LNCAP (cell line): ENCODE results near the gene MAPK1.

Experiments
- TF ChIP-seq, protein P1 (sequence below): fragments of 450-650 bp; IDR thresholded peaks from 2 replicates; pipeline ENCODE4 v1.5.1; 2017; ENCODE audit warnings: mild to moderate bottlenecking

MAPK1 gene

GRCh38 chr22:21826204-21826603 lies 41.2 kb downstream of the MAPK1 start:
- TF ChIP-seq, protein P1, sequence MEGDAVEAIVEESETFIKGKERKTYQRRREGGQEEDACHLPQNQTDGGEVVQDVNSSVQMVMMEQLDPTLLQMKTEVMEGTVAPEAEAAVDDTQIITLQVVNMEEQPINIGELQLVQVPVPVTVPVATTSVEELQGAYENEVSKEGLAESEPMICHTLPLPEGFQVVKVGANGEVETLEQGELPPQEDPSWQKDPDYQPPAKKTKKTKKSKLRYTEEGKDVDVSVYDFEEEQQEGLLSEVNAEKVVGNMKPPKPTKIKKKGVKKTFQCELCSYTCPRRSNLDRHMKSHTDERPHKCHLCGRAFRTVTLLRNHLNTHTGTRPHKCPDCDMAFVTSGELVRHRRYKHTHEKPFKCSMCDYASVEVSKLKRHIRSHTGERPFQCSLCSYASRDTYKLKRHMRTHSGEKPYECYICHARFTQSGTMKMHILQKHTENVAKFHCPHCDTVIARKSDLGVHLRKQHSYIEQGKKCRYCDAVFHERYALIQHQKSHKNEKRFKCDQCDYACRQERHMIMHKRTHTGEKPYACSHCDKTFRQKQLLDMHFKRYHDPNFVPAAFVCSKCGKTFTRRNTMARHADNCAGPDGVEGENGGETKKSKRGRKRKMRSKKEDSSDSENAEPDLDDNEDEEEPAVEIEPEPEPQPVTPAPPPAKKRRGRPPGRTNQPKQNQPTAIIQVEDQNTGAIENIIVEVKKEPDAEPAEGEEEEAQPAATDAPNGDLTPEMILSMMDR, result no peak

- TF ChIP-seq, protein P1, result no peak
Observed at GRCh38 chr22:21824445-21824912, 43.0 kb downstream of the MAPK1 start.

DNA sequence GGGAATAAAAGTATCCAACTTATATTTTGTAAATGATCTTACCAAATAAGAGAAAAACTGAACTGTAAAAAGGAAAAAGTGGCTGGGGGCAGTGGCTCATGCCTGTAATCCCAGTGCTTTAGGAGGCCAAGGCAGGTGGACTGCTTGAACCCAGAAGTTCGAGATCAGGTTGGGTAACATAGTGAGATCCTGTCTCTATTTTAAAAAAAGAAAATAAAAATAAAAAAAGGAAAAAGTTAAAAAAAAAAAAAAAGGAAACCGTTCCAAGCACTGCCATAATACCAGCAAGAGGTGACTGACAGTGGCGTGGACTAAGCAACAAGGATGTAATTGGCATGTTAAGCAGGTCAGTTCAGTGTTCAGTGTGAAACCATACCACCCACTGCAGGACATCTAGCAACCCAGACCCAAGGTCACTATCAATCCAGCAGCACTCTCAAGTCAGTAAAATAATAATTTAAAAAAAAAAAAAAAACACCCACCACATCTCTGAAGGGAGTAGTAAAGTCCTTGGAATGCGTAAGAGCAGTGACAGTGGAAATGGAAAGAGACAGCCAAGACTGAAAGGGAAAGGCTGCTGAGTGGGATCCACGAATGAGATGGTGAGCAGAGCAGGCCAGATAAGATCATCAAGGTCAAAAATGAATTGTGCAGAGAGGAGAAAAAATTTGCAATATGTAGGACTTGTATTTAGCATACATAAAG lies 43.6 kb downstream of the MAPK1 start:
- TF ChIP-seq, protein P1, result no peak

DNA sequence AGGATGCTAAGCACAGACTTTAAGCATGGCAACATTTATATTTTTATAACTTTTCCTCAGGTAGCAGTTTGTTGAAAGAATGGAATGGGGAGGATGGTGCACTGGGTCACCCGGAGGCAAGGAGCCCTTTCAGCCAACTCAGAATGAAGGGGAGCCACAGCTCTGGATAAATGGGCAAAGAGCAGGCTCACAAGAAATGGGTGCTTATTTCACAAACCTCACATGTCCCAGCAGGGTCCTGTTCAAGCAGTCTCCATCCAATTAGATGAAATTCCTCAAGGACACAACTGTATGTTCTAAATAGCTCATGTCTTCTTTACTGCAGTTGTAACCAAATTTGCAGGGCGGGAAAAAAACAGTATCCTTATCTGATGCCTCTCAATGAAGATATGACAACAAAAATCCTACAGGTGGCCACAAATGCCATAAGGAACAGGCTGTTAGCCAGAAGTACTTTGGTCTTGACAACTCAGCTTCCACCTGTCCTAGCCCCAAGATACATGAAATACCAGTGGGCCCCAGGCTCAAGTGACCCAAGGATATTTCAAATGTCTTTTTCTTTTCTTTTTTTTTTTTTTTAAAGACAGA lies 48.2 kb downstream of the MAPK1 start:
- TF ChIP-seq, protein P1, result no peak

DNA sequence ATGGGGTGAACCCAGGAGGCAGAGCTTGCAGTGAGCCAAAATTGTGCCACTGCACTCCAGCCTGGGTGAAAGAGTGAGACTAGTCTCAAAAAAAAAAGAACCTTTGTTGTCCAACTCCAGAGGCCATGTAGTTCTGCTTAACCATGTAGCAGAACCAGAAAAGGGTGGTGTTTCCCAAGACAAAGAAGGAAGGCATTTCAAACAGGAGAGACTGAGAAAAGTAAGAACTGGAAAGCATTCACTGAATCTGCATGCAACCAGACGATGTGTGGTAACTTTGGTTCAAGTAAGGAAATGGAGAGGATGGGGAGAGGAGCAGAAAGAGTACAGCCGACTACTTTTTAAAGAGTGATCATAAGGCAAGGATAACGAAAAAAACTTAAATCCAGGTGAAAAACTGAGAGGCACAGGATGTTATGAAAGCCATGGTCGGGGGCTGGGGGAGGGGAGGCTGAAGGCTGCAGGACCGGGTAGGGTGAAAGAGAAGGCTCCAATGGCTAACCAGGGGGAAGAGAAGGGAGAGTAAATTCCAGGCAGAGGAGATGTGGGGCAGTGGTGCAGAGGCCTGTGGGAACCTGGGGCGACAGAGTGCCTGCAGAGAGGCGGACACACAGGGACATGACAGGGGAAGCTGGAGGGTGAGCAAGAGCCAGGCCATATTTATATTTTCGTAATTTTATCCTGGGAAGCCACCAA lies 48.8 kb downstream of the MAPK1 start:
- TF ChIP-seq, protein P1, result no peak

DNA sequence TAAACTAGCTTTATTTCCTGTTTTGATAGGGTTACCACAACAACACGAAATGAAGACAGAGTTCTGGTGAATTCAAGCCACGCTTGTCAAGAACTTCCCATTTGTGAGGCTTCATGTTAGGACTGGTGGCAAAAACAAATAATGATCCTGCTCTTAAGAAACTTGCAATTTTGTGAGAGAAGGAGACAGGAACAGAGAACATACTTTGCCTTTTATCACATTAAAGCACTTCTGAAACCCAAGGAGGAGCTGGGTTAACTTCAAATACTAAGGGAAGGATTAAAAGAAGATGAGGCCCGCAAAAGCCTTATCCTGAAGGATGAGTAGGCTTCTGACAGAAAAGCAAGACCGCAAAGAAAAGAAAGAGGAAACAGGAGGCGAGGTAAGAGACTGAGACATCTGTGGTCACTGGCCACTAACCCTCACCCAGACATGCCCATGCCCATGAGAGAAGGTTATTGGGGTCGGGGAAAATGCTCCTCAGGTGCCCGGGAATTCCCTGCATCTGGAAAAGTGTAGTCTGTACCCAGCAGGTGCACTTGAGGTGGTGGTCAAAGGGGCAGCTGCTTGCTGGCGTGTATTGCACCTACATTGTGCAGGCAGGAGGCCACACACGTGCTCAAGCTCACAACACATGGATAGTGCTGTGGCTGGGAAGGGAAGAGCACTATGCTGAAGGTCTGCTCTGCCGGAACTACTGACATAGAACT lies 50.5 kb downstream of the MAPK1 start:
- TF ChIP-seq, protein P1, result no peak

DNA sequence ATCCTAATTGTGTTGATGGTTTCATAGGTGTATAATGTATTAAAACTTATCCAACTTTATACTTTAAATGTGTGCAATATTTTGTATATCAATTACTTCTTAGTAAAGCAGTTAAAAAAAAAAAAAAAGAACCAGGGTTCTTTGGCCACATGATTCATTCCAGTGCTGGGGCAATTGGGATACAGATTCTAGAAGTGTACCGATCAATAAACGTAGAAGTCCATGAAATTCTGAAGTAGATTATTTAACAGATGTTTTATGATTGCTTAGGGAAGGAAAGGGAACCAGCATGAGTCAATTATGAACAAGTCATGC lies 51.0 kb downstream of the MAPK1 start:
- TF ChIP-seq, protein P1, result no peak
